ENCODE results near the gene EFHC1. TPM values are rescaled to one million over a fixed set of nuclear protein-coding genes. Genes with fewer than 3 reads are reported as not detected.

EFHC1 gene
- total RNA-seq, 1 donor from 2014 or later, result 59.8 TPM

DNA sequence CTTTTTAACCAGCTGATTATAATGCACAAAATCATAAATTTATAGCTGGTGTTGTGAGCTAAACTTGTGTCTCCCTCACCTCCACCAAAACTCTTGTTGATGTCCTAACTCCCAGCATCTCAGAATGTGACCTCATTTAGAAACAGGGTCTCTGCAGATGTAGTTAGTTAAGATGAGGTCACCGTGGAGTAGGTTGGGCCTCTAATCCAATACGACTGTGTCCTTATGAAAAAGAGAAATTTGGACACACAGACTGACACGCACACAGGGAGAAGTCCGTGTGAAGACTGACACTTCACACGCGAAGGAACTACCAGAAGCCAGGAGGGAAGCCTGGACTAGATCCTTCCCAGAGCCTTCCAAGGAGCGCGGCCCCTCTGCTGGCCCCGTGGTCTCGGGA is 110.2 kb downstream of the EFHC1 start:
- TF ChIP-seq EZH2phosphoT487 (IDR thresholded peaks at IDR 0.05) (no peak), EZH2 (IDR thresholded peaks at IDR 0.05) (no peak)
- TF ChIP-seq, protein P1, sequence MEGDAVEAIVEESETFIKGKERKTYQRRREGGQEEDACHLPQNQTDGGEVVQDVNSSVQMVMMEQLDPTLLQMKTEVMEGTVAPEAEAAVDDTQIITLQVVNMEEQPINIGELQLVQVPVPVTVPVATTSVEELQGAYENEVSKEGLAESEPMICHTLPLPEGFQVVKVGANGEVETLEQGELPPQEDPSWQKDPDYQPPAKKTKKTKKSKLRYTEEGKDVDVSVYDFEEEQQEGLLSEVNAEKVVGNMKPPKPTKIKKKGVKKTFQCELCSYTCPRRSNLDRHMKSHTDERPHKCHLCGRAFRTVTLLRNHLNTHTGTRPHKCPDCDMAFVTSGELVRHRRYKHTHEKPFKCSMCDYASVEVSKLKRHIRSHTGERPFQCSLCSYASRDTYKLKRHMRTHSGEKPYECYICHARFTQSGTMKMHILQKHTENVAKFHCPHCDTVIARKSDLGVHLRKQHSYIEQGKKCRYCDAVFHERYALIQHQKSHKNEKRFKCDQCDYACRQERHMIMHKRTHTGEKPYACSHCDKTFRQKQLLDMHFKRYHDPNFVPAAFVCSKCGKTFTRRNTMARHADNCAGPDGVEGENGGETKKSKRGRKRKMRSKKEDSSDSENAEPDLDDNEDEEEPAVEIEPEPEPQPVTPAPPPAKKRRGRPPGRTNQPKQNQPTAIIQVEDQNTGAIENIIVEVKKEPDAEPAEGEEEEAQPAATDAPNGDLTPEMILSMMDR (IDR thresholded peaks at IDR 0.05), result no peak
- no peaks in the 10 kb centered on the region for H3K9me3 ChIP-seq (ENCODE audit: low read depth)
- H3K27me3 ChIP-seq, result no peaks in the 10 kb centered on the region
- no peaks in the 10 kb centered on the region for H3K36me3 ChIP-seq
- no peak overlapping the region for H3K9ac ChIP-seq
- no peaks in the 10 kb centered on the region for H3F3A ChIP-seq (ENCODE audit: low read depth)
- Mint-ChIP-seq H3K27ac (no peak overlapping the region), H3K27me3 (ENCODE audit: insufficient read depth, low read depth) (peaks cover 4% of the 10 kb centered on the region), H3K4me3 (no peak overlapping the region), H3K36me3 (peaks cover 5% of the 10 kb centered on the region), H3K4me1 (no peaks in the 10 kb centered on the region), H3K9me3 (no peaks in the 10 kb centered on the region)
- DNase-seq (ENCODE audit: low spot score), result no peak
- H3K4me2 ChIP-seq, result no peak overlapping the region
- no peaks in the 10 kb centered on the region for H4K20me1 ChIP-seq (ENCODE audit: low read depth)
- H3K79me2 ChIP-seq (ENCODE audit: low read depth), result no peaks in the 10 kb centered on the region
- no peak overlapping the region for H3K4me3 ChIP-seq
- H2AFZ ChIP-seq (replicated peaks), result no peak overlapping the region
- no peaks in the 10 kb centered on the region for H3K4me1 ChIP-seq
- no peak overlapping the region for H3K27ac ChIP-seq

DNA sequence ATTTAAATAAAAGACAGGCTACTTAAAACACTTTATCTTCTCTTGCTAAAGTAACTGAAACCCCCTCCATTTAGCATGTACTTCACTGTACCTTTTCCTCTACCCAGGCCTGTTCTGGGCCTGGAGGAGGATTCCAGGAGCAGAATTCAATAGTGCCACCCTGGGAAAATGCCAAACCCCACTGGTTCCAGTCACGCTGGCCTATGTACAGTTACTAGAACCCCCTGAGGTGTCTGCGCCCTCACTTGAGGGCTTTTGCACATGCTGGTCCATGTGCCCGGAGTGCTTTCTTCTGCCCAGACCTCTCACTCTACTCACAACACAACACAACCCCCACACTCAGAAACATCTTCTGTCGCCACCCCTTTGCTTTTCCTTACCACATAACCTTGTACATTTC is 111.3 kb downstream of the EFHC1 start:
- Histone ChIP-seq H3K27me3 (no peaks in the 10 kb centered on the region), H3K79me2 (ENCODE audit: low read depth) (no peaks in the 10 kb centered on the region), H3F3A (ENCODE audit: low read depth) (no peaks in the 10 kb centered on the region), H3K4me2 (no peak overlapping the region), H3K9me3 (ENCODE audit: low read depth) (no peaks in the 10 kb centered on the region), H2AFZ (replicated peaks) (no peak overlapping the region), H4K20me1 (ENCODE audit: low read depth) (no peaks in the 10 kb centered on the region), H3K4me3 (no peak overlapping the region), H3K9ac (no peak overlapping the region), H3K27ac (no peak overlapping the region), H3K4me1 (peaks cover 6% of the 10 kb centered on the region), H3K36me3 (no peaks in the 10 kb centered on the region)
- H3K9me3 Mint-ChIP-seq, result no peaks in the 10 kb centered on the region
- H3K27ac Mint-ChIP-seq, result no peak overlapping the region
- TF ChIP-seq EZH2phosphoT487 (IDR thresholded peaks at IDR 0.05) (no peak), EZH2 (IDR thresholded peaks at IDR 0.05) (no peak)
- TF ChIP-seq, protein P1 (IDR thresholded peaks at IDR 0.05), result no peak
- no peak for DNase-seq (ENCODE audit: low spot score)
- H3K4me1 Mint-ChIP-seq, result peaks cover 4% of the 10 kb centered on the region
- H3K27me3 Mint-ChIP-seq (ENCODE audit: insufficient read depth, low read depth), result peaks cover 2% of the 10 kb centered on the region
- H3K36me3 Mint-ChIP-seq, result peaks cover 5% of the 10 kb centered on the region
- no peak overlapping the region for H3K4me3 Mint-ChIP-seq

DNA sequence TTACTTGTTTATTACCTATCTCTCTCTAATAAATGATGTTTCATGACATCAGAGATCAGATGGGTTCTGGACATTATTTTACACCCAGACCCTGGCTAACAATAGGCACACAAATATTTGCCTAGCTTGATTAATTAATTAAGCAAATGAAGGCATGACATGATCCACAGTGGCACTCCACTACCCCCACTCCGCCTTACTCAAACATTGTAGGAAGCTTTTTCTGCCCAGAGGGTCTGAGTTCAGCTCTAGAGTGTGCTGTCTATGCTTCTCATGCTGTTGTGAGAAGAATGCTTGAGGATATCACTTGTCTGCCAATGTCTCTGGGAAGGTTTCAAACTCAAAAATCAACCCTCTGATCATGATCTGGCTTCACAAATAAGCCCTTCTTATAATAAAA is 111.7 kb downstream of the EFHC1 start:
- no peak for DNase-seq (ENCODE audit: low spot score)
- H4K20me1 ChIP-seq (ENCODE audit: low read depth), result no peaks in the 10 kb centered on the region
- peaks cover 2% of the 10 kb centered on the region for H3K27me3 Mint-ChIP-seq (ENCODE audit: insufficient read depth, low read depth)
- H2AFZ ChIP-seq (replicated peaks), result no peak overlapping the region
- H3K36me3 Mint-ChIP-seq, result peaks cover 5% of the 10 kb centered on the region
- H3K4me2 ChIP-seq, result no peak overlapping the region
- TF ChIP-seq EZH2phosphoT487 (IDR thresholded peaks at IDR 0.05) (no peak), EZH2 (IDR thresholded peaks at IDR 0.05) (no peak)
- TF ChIP-seq, protein P1 (IDR thresholded peaks at IDR 0.05), result no peak
- no peaks in the 10 kb centered on the region for H3K9me3 ChIP-seq (ENCODE audit: low read depth)
- H3K27me3 ChIP-seq, result no peaks in the 10 kb centered on the region
- H3K9ac ChIP-seq, result no peak overlapping the region
- peaks cover 4% of the 10 kb centered on the region for H3K4me1 Mint-ChIP-seq
- H3K27ac ChIP-seq, result no peak overlapping the region
- H3K4me3 Mint-ChIP-seq, result no peak overlapping the region
- no peak overlapping the region for H3K27ac Mint-ChIP-seq
- H3K36me3 ChIP-seq, result no peaks in the 10 kb centered on the region
- peaks cover 10% of the 10 kb centered on the region for H3K4me1 ChIP-seq
- H3K9me3 Mint-ChIP-seq, result no peaks in the 10 kb centered on the region
- H3K79me2 ChIP-seq (ENCODE audit: low read depth), result no peaks in the 10 kb centered on the region
- no peak overlapping the region for H3K4me3 ChIP-seq
- no peaks in the 10 kb centered on the region for H3F3A ChIP-seq (ENCODE audit: low read depth)

All from neural progenitor cell (in vitro differentiated cells).